Hepatocyte (in vitro differentiated cells): ENCODE measurements around the gene TMPRSS4.

Experiments
- EZH2 ChIP-seq: fragments of 200-600 bp; sonication (generic); IDR thresholded peaks from 2 replicates; pipeline ENCODE4 v1.6.1; 2016; ENCODE audit warnings: antibody characterized with exemption, mild to moderate bottlenecking, borderline replicate concordance
- TF ChIP-seq, protein P1 (sequence below): fragments of 200-600 bp; sonication (generic); IDR thresholded peaks from 2 replicates; pipeline ENCODE4 v1.5.1; 2016; ENCODE audit warnings: antibody characterized with exemption, mild to moderate bottlenecking; ENCODE audit not compliant: poor library complexity

DNA sequence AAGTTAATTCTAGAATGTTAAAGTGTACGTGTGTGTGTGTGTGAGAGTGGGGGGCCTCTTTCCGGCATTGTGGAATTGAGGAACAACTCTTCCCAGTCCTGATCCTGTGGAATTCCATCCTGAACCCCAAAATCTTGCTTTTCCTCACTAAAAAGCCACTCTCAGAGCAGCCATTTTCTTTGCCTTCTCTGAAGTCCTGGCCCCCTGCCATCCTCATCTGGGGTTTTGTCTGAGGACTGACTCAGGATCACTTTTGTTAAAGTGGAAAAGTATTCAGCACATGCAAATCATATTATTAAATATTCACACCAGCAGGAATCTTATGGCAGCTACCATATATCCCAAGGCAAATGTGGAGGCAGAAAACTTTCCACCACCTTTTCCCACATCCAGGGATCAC, 72.0 kb downstream of the TMPRSS4 start:
- no peak for TF ChIP-seq EZH2
- TF ChIP-seq, protein P1, sequence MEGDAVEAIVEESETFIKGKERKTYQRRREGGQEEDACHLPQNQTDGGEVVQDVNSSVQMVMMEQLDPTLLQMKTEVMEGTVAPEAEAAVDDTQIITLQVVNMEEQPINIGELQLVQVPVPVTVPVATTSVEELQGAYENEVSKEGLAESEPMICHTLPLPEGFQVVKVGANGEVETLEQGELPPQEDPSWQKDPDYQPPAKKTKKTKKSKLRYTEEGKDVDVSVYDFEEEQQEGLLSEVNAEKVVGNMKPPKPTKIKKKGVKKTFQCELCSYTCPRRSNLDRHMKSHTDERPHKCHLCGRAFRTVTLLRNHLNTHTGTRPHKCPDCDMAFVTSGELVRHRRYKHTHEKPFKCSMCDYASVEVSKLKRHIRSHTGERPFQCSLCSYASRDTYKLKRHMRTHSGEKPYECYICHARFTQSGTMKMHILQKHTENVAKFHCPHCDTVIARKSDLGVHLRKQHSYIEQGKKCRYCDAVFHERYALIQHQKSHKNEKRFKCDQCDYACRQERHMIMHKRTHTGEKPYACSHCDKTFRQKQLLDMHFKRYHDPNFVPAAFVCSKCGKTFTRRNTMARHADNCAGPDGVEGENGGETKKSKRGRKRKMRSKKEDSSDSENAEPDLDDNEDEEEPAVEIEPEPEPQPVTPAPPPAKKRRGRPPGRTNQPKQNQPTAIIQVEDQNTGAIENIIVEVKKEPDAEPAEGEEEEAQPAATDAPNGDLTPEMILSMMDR, result no peak
